Renal pelvis (tissue), 4 donors: Measurements from ENCODE around the gene GATAD2B. TPM values are rescaled to one million over a fixed set of nuclear protein-coding genes. Genes with fewer than 3 reads are reported as not detected.

Source experiments
- DNase-seq: peaks from one replicate; pipeline ENCODE4 v3.0.0-alpha.2; 2013
- polyA plus RNA-seq, 3 donors: library from polyadenylated mRNA; unstranded; fragments of 120-200 nt; gene quantifications; one replicate each; pipeline ENCODE4 v1.2.1, GENCODE V29; 2013; ENCODE audit not compliant: insufficient read length in 3 of 3

The GATAD2B gene
- polyA plus RNA-seq, 3 donors = 25.5 to 38.5 (median 34.4) TPM

- DNase-seq = no peak
Measured at GRCh38 chr1:153764310-153764709, 158.5 kb downstream of the GATAD2B start.

- no peak for DNase-seq
Measured at GRCh38 chr1:153763365-153764225, 159.2 kb downstream of the GATAD2B start.

DNA sequence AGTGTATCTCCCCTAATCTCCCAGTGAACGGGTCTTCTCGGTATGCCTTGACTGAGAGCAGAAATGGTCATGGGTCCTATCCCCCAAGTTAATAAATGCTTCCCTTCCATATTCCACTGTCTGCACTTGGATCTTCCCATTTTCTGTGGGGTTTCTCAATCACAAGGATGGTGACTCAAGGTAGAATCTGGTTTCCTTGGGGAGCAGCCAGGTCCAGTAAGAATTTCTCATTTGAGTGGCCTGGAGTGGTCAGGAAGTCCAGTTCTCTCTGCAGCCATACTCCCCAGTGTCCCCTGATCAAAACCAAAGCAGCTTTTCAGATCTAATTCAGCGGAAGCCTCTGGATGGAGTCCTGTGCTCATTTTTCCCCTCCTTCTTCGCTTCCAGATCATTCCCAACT is 162.3 kb downstream of the GATAD2B start:
- no peak for DNase-seq

Other genes with a start within 250 kb of the GATAD2B start
- 10 to 100 TPM; 72.5 to 77.7 (median 76.0) TPM for gene NPR1, start 244.3 kb downstream of the GATAD2B start, polyA plus RNA-seq
- gene INTS3, start 194.9 kb downstream of the GATAD2B start, polyA plus RNA-seq = 100 to 1,000 TPM; 103 to 160 (median 134) TPM
- gene SLC27A3, start 147.6 kb downstream of the GATAD2B start, polyA plus RNA-seq = 10 to 100 TPM; 36.4 to 44.4 (median 40.0) TPM
- gene DENND4B, start 23.7 kb upstream of the GATAD2B start, polyA plus RNA-seq = 10 to 100 TPM; 36.8 to 50.1 (median 49.5) TPM
- gene CRTC2, start 35.6 kb upstream of the GATAD2B start, polyA plus RNA-seq = 10 to 100 TPM; 40.9 to 57.5 (median 55.0) TPM
- gene SLC39A1, start 40.6 kb upstream of the GATAD2B start, polyA plus RNA-seq = 10 to 100 TPM; 86.3 to 94.0 (median 87.2) TPM
- 10 to 100 TPM; 32.1 to 43.2 (median 42.6) TPM for gene CREB3L4, start 44.9 kb upstream of the GATAD2B start, polyA plus RNA-seq
- 100 to 1,000 TPM; 103 to 125 (median 103) TPM for gene JTB, start 54.7 kb upstream of the GATAD2B start, polyA plus RNA-seq
- 100 to 1,000 TPM; 153 to 184 (median 182) TPM for gene RAB13, start 63.4 kb upstream of the GATAD2B start, polyA plus RNA-seq
- 1,000 to 10,000 TPM; 2,710 to 3,426 (median 2,811) TPM for gene RPS27, start 67.8 kb upstream of the GATAD2B start, polyA plus RNA-seq
- under 1 TPM; 0.06 to 0.30 (median 0.16) TPM for gene NUP210L, start 232.1 kb upstream of the GATAD2B start, polyA plus RNA-seq